NCI-H510A treated with DMSO at 0.1 percent for 48 hours (cell line): ENCODE data around the gene TMEM60.
"Not testable (repeated sequence)": the region's sequence is repeated elsewhere in the genome, so short reads cannot be mapped to it uniquely, and the experiment has no call there.

ENCODE experiments used
- DNase-seq: peaks from one replicate; lab custom pipeline; 2025; lab: John Stamatoyannopoulos, UW

The TMEM60 gene, protein sequence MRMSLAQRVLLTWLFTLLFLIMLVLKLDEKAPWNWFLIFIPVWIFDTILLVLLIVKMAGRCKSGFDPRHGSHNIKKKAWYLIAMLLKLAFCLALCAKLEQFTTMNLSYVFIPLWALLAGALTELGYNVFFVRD

DNA sequence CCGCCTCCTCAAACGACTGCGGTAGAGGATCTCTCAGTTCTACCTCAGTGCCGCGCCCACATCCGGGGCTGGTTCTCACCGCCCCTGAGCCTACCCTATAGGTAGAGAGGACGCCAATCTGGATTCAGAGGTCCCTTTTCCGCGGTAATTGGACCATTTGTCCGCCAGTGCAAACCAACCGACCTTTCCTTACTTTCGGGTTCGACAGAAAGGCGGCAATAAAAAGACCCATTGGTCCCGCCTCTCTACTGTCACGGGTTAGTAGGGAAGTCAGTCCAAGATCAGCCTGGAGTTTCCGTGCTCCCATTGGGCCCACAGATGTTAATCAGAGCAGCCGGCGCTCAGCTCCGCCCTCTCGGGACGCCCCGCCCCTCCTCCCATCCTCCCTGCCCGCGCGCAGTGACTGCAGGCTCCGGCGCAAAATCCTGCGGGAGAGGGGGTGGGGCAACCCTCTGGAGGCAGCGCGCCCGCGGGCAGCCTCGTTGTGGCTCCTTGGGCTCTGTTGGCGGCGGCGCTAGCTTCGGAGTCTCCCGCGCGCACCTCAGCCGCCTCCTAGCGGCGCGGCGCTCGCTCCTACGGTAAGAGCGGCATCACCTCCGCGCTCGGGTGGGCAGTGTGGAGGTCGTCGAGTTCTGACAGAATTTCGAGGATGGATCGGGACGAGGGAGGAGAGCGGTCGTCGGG, at the start of gene TMEM60, which contains the start of gene PHTF2:
Gene TMEM60, minus strand, starts transcription at position 41 of the 684 bp plus-strand sequence. CDS start 4,061 bp downstream, outside the sequence.
Gene PHTF2, plus strand, starts transcription at position 380 of the 684 bp plus-strand sequence.
- peak; percentile 90 for DNase-seq

DNA sequence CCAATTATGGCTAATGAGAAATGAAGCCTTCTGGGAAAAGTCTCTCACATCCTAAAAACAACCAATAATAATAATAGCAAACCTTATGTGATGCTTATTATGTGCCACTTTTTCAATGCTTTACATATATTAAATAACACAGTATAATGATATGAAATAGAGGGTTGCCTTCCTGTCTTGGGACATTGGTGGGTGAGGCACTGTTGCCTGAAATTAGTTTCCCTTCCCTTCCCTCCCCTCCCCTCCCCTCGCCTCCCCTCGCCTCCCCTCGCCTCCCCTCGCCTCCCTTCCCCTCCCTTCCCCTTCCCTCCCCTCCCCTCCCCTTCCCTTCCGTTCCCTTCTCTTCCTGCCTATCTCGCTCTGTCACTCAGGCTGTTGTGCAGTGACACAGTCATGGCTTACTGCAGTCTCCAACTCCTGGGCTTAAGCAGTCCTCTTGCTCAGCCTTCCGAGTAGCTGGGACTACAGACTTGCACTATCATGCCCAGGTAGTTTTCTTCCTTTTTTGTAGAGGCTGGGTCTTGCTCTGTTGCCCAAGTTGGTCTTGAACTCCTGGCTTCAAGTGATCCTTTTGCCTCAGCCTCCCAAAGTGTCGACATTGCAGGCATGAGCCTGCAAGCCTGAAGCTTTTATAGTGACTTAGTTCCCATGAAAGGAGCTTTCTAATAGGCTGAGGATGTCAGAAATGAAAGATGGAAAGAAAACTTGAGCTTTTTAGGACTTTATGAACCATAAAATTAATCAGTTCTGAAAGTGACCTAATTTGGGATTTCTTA, 48.3 kb upstream of the TMEM60 start:
- no peak for DNase-seq

DNA sequence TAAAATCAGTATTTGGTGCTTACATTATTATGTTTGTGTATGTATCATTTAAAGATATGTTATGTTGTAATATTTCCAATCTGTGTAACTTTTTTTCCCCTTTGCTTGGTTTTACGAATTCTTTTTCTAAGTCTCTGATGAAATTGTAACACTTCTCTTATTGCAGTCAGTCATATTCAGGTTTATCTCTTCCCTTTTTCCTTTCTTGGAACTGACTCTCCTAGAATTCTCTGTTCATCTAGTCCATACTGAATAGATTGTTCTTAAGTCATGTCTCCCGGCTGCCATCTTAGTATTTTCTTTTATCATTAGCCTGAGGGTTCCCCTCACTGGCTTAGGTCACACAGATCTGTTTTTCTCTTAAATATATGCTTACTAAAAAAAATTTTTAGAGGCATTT, 45.0 kb upstream of the TMEM60 start:
- no peak for DNase-seq

DNA sequence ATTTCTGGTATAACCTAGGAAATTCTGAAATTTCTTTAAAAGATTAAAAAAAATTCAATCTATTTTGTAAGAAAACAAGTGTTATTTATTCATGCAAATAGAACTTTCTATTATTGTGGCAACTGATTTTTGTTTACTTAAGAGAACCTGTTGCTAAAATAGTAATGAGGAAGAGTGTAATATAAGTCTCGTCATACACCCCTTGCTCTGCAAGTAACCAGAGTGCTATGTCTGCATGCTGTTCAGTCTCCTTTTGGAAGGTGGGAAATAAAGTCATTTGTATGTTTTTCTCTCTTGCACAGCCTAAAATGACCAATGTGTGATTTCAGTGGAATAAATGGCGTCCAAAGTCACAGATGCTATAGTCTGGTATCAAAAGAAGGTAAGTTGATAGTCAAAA, 41.7 kb upstream of the TMEM60 start:
- no peak for DNase-seq

DNA sequence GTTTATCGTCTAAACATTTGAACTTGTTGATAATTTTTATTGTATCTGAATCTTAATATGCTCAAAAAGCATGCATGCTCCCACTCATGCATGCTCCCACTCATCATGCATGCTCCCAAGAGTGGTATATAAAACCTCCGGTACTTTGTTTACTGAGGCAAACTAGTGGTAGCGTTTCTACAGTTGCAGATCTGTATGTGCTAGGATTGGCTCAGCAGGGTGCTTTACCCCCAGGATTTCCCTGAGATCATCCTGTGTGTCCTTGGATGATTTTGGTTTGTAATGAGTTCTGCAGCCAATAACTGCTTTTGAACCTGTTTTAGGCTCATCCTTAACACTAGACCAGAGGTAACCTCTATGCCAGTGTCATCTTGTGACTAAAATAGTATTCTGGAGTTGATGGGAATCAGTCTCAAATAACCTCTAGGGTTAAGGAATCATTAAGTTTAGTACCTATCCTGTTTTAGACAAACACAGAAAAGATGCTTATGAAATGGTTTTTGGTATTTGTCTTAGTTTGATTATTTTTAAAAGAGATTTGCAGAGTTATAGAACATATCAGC, 40.8 kb upstream of the TMEM60 start:
- DNase-seq: no peak

DNA sequence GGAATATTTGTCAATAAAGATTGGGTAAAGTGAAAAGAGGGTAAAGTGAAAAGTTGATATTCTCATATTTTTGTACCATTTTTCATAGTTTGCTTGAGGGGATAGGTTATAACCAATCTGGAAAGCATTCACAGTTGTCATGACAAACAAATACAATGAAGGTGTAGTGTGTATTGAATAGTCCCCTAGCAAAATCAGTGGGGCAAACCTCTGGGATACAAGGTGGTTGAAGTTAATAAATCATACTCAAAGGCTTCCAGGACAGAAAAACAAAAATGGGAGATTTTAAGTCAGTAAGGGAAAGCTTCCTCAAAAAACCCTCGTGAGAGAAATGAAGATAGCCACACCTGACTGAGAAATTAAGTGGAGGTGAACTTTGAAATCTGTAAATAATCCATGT, 39.7 kb upstream of the TMEM60 start:
- no peak for DNase-seq

DNA sequence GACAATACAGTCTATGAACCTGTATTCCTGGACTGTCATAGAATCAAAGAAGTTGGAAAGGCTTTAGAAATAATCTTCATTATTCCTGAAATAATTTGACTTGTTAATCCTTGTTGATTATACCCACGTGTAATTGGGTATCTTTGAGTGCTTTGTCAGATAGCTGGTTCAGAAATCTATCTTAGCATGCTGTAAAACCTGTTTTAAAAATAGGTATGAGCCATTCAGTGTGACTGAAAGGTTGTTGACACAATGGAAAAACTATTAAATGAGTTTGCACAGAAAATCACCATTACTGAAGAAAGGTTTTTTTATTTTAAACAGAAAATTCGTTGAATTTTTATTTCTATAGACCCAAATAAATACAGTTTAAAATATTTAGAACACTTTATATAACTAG, 39.0 kb upstream of the TMEM60 start:
- peak; percentile 6 for DNase-seq

DNA sequence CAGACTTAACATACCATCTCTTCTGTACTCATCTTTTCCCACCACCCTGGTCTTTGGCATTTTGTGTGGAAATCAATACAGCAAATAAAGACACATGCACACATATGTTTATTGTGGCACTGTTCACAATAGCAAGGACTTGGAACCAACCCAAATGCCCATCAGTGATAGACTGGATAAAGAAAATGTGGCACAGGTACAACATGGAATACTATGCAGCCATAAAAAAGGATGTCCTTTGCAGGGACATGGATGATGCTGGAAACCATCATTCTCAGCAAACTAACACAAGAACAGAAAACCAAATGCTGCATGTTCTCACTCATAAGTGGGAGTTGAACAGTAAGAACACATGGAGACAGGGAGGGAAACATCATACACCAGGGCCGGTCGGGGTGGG, 38.2 kb upstream of the TMEM60 start:
- DNase-seq: not testable (repeated sequence)

DNA sequence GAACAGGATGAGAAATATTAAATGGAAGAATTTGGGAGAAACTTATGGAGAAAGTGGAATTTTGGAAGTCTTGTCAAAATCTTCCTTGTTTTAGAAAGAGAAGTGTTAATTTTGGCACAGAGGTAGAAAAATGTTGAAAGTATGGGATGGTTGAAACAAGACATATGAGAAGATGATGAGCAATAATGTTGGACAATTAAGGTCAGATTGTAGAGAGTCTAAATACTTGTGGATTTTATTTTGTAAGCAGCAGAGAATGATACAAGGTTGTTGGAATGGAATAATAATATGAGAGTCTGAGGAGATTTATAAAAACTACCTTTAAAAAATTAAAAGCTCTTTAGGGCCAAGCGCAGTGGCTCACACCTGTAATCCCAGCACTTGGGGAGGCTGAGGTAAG, 34.9 kb upstream of the TMEM60 start:
- DNase-seq: no peak

DNA sequence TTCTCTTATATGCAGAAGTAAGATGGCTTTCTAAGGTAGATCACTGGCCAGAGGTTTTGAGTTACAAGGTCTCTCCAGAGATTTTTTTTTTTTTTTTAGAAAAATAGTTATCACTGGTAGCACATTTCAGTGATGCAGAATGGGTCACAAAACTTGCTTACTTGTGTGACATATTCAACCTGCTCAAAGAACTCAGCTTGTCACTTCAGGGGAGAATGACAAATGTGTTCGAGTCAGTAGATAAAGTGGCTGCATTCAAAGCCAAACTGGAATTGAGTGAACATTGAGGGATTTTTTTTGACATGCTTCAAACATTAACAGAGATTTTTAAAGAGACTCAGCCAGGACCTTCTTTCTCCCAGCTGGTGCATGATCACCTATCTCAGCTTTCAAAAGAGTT, 33.7 kb upstream of the TMEM60 start:
- DNase-seq: no peak

DNA sequence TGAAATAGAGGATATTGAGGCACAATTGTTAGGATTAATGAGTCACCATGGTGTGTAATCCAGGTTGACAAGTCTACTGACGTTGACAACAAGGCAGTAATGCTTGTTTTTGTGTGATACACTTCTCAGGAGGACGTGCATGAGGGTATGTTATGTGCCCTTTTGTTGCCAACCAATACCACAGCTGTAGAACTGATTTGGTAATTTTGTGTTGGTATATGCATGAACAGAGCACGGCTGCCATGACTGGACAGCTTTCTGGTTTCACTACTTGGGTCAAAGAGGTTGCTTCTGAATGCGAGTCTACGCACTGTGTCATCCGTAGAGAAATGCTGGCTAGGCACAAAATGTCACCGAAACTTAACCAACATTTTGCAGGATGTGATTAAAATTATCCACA, 33.2 kb upstream of the TMEM60 start:
- no peak for DNase-seq

DNA sequence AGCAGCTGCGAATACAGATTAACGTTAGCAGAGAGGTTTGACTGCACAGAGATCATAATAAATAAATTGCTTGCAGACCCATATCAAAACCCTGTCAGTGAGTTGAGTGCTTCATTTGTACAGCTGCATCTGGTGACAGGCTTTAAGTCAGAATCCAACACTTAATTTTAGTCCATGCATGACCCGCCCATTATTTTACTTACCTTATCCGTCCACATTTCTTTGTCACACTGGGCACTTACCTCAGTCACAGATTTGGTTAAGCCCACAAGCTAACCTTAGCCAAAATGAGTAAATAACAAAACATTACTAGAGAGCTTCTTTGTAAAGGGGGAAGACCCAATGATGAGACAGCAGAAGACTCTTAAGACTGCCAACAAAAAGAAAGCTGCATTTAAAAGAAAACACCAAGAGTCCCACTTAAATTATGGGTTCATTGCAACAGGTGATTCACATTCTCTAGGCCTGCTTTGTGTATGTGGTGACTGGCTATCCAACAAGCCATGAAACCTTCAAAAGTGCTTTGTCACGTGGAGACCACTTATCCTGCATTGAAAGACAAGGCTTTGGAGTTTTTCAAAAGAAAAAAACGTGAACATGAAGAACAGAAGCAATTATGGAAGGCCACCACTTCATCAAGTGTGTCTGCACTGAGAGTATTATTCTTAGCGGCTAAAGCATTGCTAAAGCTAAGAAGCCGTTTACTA, 32.6 kb upstream of the TMEM60 start:
- DNase-seq: peak; percentile 62

DNA sequence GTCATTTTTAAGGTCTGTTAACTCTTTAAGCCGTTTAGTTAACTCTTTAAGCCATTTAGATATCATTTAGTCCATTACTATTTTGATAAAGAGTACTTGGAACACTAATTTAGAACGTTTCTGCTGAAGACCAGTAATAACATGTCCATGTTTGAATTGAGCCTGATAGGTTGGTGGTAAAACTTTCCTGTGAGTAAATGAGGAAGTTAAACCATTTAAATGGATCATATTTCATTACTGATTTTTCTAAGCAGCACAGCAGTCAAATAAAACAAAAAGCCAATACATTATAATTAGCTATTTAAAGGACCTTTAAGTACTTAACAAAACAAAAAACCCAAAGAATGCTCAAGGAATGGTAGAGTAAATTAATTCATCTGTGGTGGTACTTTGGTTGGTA, 29.8 kb upstream of the TMEM60 start:
- peak; percentile 24 for DNase-seq

DNA sequence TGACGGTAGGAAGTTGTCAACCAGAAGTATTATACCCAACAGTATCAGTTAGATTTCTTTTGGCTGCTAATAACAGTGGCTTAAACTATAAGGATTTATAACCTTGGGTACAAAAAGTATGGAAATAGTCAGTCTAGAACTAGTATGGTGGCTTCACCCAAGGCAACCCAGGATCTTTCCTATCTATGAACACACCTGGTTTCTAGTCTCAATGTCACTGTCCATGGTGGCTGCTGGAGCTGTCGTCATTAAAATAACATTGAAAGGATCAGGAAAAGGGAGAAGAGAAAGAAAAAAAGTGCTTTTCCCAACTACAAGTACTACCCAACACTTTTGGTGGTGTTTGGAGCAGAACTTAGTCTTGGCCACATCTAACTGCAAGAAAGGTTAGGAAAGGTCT, 28.1 kb upstream of the TMEM60 start:
- no peak for DNase-seq

DNA sequence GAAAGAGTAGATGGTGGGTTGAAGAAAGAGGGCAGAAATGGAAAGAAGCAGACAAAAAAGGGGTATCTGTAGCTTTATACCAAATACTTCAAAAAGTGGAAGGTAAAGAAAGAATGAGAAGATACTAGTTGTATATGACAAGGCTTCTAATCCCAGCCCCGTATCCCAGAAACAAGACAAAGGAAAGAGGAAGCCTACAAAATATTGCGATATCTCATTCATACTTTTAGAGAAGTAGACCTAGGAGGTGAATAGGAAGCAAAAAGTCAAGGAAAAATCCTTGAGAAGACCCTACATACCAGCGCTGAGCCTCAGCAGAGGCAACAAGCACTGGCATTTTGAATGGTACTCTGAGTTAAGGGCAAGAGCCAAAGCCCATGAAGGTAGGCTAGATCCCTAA, 26.9 kb upstream of the TMEM60 start:
- no peak for DNase-seq

DNA sequence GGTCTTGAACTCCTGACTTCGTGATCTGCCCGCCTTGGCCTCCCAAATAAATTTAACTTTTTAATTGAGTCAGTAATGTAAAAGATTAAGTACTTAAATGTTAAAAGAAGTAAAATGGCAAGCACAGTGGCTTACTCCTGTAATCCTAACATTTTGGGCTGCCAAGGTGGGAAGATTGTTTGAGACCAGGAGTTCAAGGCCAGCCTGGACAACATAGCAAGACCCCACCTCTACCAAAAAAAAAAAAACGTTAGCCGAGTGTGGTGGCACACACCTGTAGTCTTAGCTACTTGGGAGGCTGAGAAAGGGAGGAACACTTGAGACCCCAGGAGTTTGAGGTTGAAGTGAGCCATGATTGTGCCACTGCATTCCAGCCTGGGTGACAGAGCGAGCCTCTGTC, 26.4 kb upstream of the TMEM60 start:
- no peak for DNase-seq

DNA sequence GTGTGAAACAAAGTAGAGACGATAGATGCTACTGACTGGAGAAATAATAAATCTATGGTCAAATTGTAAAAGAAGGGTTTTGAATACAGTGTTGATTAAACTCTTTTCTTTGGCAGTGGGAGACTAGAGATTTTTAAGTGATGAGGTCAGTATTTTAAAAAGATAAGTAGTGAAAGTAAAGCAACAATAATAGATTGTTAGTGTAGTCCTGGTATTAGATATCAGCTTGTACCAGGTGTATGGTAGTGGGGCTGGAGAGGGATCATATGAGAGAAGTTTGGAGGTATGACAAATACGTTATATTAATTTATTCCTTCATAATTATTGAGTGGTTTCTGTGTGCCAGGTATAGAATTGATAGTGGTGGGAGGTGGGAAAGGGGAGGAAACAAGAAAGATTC, 25.6 kb upstream of the TMEM60 start:
- DNase-seq: no peak

DNA sequence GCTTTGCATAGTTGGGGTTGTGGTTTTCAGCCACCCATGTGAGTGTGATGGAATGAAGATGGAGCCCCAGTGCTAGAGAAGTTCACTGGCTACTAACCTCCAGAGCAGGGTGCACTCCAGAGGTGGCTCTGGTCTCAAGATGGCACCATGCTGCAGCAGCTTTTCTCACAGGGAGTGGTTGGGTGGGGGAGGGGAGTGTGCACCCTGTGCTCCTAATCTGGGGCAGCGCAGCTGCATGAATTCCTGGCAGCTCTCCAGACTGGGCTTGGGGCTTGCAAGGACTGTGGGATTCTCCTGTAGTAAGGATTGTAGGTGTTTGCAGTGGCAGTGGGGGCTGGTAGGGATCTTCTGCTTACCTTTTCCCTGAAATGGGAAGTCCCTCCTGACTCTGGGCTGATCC, 24.0 kb upstream of the TMEM60 start:
- DNase-seq: no peak

DNA sequence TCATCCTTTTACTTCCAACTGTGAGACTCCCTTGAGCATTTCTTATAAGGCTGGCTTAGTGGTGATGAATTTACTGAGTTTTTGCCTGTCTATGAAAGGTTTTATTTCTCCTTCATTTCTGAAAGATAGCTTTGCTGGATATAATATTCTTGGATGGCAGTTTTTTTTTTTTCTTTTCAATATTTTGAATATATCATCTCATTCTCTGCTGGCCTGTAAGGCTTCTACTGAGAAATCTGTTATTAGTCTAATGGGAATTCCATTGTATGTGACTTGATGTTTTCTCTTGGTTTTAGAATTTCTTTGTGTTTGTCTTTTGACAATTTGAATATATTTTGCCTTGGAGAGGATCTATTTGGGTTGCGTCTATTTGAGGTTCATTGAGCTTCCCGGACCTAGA, 22.7 kb upstream of the TMEM60 start:
- DNase-seq: no peak

DNA sequence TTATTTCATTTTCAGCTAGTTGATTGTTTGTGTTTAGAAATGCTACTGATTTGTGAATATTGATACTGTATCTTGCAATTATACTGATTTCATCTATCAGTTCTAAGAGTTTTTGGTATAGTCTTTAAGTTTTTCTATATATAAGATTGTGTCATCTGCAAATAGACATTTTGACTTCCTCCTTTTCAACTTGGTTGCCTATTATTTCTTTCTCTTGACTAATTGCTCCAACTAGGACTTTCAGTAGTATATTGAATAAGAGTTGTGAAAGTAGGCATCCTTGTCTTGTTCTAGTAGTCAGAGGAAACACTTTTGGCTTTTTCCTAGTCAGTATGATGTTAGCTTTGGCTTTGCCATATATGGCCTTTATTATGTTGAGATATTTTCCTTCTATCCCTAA, 20.8 kb upstream of the TMEM60 start:
- DNase-seq: no peak

DNA sequence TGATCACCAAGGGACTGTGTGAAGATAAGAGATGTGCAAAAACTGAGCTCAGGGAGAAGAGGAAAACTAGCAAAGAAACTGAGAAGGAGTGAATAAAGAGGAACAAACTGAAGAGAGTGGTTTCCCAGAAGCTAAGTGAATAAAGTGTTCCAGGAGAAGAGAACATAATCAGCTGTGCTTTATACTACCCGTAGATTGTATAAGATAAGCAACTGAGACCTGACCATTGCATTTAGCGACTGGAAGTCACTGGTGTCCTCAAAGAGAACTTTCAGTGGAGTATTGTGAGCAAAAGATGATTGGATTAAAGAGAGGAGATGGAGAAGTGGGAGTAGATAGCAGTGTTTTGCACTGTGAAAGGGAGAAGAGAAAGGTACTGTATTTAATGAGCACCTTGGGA, 14.9 kb upstream of the TMEM60 start:
- DNase-seq: no peak

DNA sequence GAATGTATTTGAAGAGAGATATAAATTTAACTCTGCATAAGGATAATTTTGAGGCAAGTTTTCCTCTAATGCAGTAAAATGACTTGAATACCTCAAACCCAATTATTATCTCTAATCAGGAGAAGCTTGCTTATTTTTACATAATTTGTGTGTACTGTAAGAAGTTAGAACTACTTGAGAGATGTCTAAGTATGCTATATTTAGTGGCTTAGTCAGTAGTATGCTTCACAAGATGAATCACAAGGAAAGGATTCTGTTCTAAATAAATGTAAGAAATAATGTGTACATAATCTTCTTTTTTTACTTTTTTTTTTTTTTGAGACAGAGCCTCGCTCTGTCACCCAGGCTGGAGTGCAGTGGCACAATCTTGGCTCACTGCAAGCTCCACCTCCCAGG, 14.1 kb upstream of the TMEM60 start:
- no peak for DNase-seq
